B cell (primary cell): ENCODE measurements around the gene VPS26B. TPM values are rescaled to one million over a fixed set of nuclear protein-coding genes. Genes with fewer than 3 reads are reported as not detected.
A peak's percentile ranks its signal among the peaks of the same experiment; 100 is the strongest.

Source experiments
- ATAC-seq: fragments of 200-7000 bp; cut with Tn5 transposase; one replicate; pipeline ENCODE4 v1.10.0; 2021; ENCODE audit warnings: low read depth, mild to moderate bottlenecking, moderate number of reproducible peaks, moderate library complexity
- CTCF ChIA-PET: fragments of 350-600 bp; sonication (Branson Sonifier 250); formaldehyde crosslinking; loops from one replicate; lab custom pipeline; 2021; ENCODE audit warnings: antibody characterized with exemption, inconsistent platforms; lab: Charles Lee
- POLR2A ChIA-PET: fragments of 350-600 bp; sonication (Branson Sonifier 250); formaldehyde crosslinking; loops from one replicate; lab custom pipeline; 2021; ENCODE audit warnings: antibody characterized with exemption; lab: Charles Lee
- DNase-seq: peaks from one replicate; pipeline ENCODE4 v3.0.0; 2013
- H2AFZ ChIP-seq: 2 replicates; pipeline ENCODE4 v1.6.1; 2012; ENCODE audit warnings: mild to moderate bottlenecking, low read depth, low read length; ENCODE audit not compliant: insufficient read depth, poor library complexity, severe bottlenecking
- H3K27ac ChIP-seq, 2 donors: 1 replicate in 1 of 2; 2 replicates in 1 of 2; pipeline ENCODE4 v1.5.1; 2012 to 2013; ENCODE audit warnings: low read length in 2 of 2, mild to moderate bottlenecking in 2 of 2, moderate library complexity in 1 of 2
- H3K27me3 ChIP-seq, 4 experiments: fragments of 200-600 bp in 1 of 4; sonication (generic) in 1 of 4; replicated peaks in 1 of 4; 1 replicate in 2 of 4; 2 replicates in 2 of 4; pipeline versions ENCODE4 v1.6.1 to v1.7.0; 2013 to 2016; ENCODE audit warnings: low read length in 3 of 4, mild to moderate bottlenecking in 2 of 4, mixed read lengths in 1 of 4, moderate library complexity in 1 of 4; ENCODE audit not compliant: insufficient read depth in 4 of 4, control insufficient read depth in 3 of 4; ENCODE audit errors: control extremely low read depth in 1 of 4
- H3K36me3 ChIP-seq, 2 experiments: replicated peaks in 1 of 2; 1 replicate in 1 of 2; 2 replicates in 1 of 2; pipeline versions ENCODE4 v1.6.1 to v1.7.1; 2013; ENCODE audit warnings: low read length in 1 of 2; ENCODE audit not compliant: insufficient read depth in 2 of 2, control insufficient read depth in 1 of 2; ENCODE audit errors: control extremely low read depth in 1 of 2, extremely low read depth in 1 of 2
- H3K4me1 ChIP-seq, 2 donors: fragments of 200-600 bp in 1 of 2; sonication (generic) in 1 of 2; 1 replicate in 1 of 2; 2 replicates in 1 of 2; pipeline versions ENCODE4 v1.5.1 to v1.6.1; 2013 to 2017; ENCODE audit warnings: low read length in 2 of 2; ENCODE audit not compliant: control insufficient read depth in 2 of 2, insufficient read depth in 2 of 2
- H3K4me2 ChIP-seq: replicated peaks from 2 replicates; pipeline ENCODE3; 2012; ENCODE audit warnings: mild to moderate bottlenecking, low read depth, low read length; ENCODE audit not compliant: poor library complexity, severe bottlenecking
- H3K4me3 ChIP-seq, 5 experiments: fragments of 200-600 bp in 1 of 5; sonication (generic) in 1 of 5; 1 replicate in 3 of 5; 2 replicates in 2 of 5; pipeline versions ENCODE4 v1.5.1 to v1.7.0; 2011 to 2016; ENCODE audit warnings: low read length in 4 of 5, mild to moderate bottlenecking in 4 of 5, low read depth in 2 of 5, control low read depth in 1 of 5, moderate library complexity in 1 of 5; ENCODE audit not compliant: insufficient read depth in 1 of 5; ENCODE audit errors: control extremely low read depth in 1 of 5, extremely low read depth in 1 of 5
- H3K79me2 ChIP-seq: fragments of 200-600 bp; sonication (generic); one replicate; pipeline ENCODE4 v1.6.0; 2016; ENCODE audit warnings: low read length; ENCODE audit not compliant: control insufficient read depth, insufficient read depth
- H3K9ac ChIP-seq: fragments of 200-600 bp; sonication (generic); 2 replicates; pipeline ENCODE4 v1.6.1; 2017; ENCODE audit warnings: mild to moderate bottlenecking, low read length, moderate library complexity
- H3K9me3 ChIP-seq, 3 donors: one replicate each; pipeline versions ENCODE4 v1.6.1 to v1.7.1; 2013; ENCODE audit warnings: low read length in 2 of 3; ENCODE audit not compliant: control insufficient read depth in 2 of 3, insufficient read depth in 1 of 3; ENCODE audit errors: control extremely low read depth in 1 of 3
- H4K20me1 ChIP-seq: 2 replicates; pipeline ENCODE4 v1.6.0; 2012; ENCODE audit warnings: mild to moderate bottlenecking, low read length; ENCODE audit not compliant: insufficient read depth, control insufficient read depth, poor library complexity, severe bottlenecking
- H3K27ac Mint-ChIP-seq: one replicate; pipeline ENCODE4 v1.8.0; 2021; ENCODE audit warnings: mixed read lengths
- H3K27me3 Mint-ChIP-seq: one replicate; pipeline ENCODE4 v1.8.0; 2021; ENCODE audit warnings: mixed read lengths
- H3K4me1 Mint-ChIP-seq: one replicate; pipeline ENCODE4 v1.8.0; 2021; ENCODE audit warnings: mixed read lengths
- H3K4me3 Mint-ChIP-seq: one replicate; pipeline ENCODE4 v1.8.0; 2021; ENCODE audit warnings: mixed read lengths
- H3K9me3 Mint-ChIP-seq: one replicate; pipeline ENCODE4 v1.8.0; 2022; ENCODE audit warnings: mixed read lengths; ENCODE audit not compliant: insufficient read depth
- EZH2 ChIP-seq: IDR thresholded peaks from 2 replicates; pipeline ENCODE4 v1.6.1; 2012; ENCODE audit warnings: borderline replicate concordance, low read depth, mild to moderate bottlenecking, moderate library complexity, low read length; ENCODE audit not compliant: insufficient read depth, poor library complexity, severe bottlenecking
- WGBS: methylation state at CpG from one replicate; pipeline ENCODE4 v1.1.5; 2013; ENCODE audit warnings: missing lambda C conversion rate; ENCODE audit not compliant: insufficient coverage; 5-methylcytosine and 5-hydroxymethylcytosine counted together
- intact Hi-C: fragments of 100-400 bp; cut with micrococcal nuclease; formaldehyde crosslinking; loops from one replicate; pipeline ENCODE4 v1.10.0; 2022
- polyA plus RNA-seq: library from polyadenylated mRNA; depleted of rRNA; stranded (reverse); fragments of >200 nt; gene quantifications from 2 replicates; pipeline ENCODE4 v1.2.3, GENCODE V29; 2012
- total RNA-seq, 2 donors: library from RNA; stranded (reverse); fragments of 120-200 nt in 1 of 2; gene quantifications; 1 replicate in 1 of 2; 2 replicates in 1 of 2; pipeline versions ENCODE4 v1.2.3 to v1.2.4, GENCODE V29; 2013 to 2022
- TF ChIP-seq, protein P1 (sequence below): fragments of 200-600 bp; IDR thresholded peaks from one replicate; pipeline ENCODE4 v1.8.0; 2022; ENCODE audit warnings: antibody characterized with exemption, mild to moderate bottlenecking

The VPS26B gene
- total and polyA plus RNA-seq, 2 donors (not counting 1 experiment from before 2014, with no cell fraction given): 14.7 to 38.5 TPM

DNA sequence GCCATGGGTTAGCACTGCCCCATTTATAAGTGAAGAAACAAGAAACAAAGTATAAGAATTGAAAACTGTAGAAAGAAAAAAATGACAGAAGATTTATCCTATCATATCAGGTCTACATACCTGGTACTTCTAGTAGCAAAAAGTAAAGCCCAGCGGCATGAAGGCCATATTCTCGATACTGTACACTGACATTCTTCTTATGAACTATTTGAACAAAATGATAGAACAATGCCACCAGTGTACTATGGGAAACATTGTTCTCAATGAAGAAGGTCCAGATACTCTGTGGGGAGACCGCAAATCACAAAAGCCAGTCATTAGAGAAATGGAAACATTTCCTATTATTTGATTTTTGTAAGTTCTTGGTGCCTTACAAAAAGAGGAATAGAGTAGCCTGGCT, 7.7 kb upstream of the VPS26B start:
- TF ChIP-seq EZH2: no peak
- TF ChIP-seq, protein P1, sequence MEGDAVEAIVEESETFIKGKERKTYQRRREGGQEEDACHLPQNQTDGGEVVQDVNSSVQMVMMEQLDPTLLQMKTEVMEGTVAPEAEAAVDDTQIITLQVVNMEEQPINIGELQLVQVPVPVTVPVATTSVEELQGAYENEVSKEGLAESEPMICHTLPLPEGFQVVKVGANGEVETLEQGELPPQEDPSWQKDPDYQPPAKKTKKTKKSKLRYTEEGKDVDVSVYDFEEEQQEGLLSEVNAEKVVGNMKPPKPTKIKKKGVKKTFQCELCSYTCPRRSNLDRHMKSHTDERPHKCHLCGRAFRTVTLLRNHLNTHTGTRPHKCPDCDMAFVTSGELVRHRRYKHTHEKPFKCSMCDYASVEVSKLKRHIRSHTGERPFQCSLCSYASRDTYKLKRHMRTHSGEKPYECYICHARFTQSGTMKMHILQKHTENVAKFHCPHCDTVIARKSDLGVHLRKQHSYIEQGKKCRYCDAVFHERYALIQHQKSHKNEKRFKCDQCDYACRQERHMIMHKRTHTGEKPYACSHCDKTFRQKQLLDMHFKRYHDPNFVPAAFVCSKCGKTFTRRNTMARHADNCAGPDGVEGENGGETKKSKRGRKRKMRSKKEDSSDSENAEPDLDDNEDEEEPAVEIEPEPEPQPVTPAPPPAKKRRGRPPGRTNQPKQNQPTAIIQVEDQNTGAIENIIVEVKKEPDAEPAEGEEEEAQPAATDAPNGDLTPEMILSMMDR: no peak
- Histone ChIP-seq H3K36me3 (peaks cover 5 to 16% of the 10 kb centered on the region in 2 experiments), H3K4me3 (no peak overlapping the region), H3K4me1 (no peaks in the 10 kb centered on the region), H3K9me3 (no peaks in the 10 kb centered on the region), H2AFZ (no peak overlapping the region), H3K4me2 (no peak overlapping the region), H3K79me2 (peaks cover 15% of the 10 kb centered on the region), H4K20me1 (no peaks in the 10 kb centered on the region), H3K27ac (no peak overlapping the region), H3K27me3 (no peaks in the 10 kb centered on the region), H3K9ac (no peak overlapping the region)
- no peaks in the 10 kb centered on the region for H3K27me3 Mint-ChIP-seq
- H3K4me3 Mint-ChIP-seq: no peak overlapping the region
- no CpG with 5 or more reads among the region's 3 CpGs for WGBS
- ChIA-PET POLR2A (no interaction called here), CTCF (no interaction called here)
- DNase-seq (no peak), ATAC-seq (no peak)
- intact Hi-C loops: no loop called here
- peaks cover 1% of the 10 kb centered on the region for H3K4me1 Mint-ChIP-seq
- H3K27ac Mint-ChIP-seq: no peak overlapping the region
- H3K9me3 Mint-ChIP-seq: no peaks in the 10 kb centered on the region

DNA sequence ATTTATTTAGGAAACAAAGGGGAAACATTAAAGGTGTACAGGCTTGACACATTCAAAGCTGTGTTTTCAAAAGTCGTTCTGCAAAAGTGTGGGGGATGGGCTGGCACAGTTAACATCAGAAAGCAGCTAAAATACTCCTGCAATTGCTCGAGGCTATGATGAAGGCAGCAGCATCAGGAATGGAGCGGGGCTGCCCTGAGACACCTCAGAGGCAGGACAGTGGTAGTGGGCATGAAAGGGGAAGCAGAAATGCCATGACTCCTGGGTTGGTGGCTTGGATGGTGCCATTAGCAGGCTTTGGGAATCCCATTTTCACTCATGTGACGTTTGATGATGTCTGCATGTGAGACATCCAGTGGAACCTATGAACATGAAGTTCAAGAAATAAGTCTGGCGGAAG, 1.4 kb upstream of the VPS26B start:
- H3K4me3 Mint-ChIP-seq: peak overlapping the region; percentile 96
- Histone ChIP-seq H3K4me2 (peak overlapping the region; percentile 92), H3K9me3 (no peaks in the 10 kb centered on the region), H3K27ac (no peak overlapping the region), H2AFZ (peak overlapping the region; percentile 100), H3K36me3 (peaks cover 0 to 13% of the 10 kb centered on the region in 2 experiments), H3K27me3 (peaks cover 0 to 25% (median 15%) of the 10 kb centered on the region in 4 experiments), H3K4me3 (peak overlapping the region; percentile 69 to 98 (median 95)), H4K20me1 (peaks cover 30% of the 10 kb centered on the region), H3K4me1 (peaks cover 27 to 35% of the 10 kb centered on the region in 2 donors), H3K9ac (peak overlapping the region; percentile 97), H3K79me2 (peaks cover 51% of the 10 kb centered on the region)
- no peaks in the 10 kb centered on the region for H3K9me3 Mint-ChIP-seq
- H3K27ac Mint-ChIP-seq: peak overlapping the region; percentile 83
- peaks cover 15% of the 10 kb centered on the region for H3K27me3 Mint-ChIP-seq
- CTCF ChIA-PET: interaction anchor here (0.6 to 5.3 kb wide), 5 partner anchors 15 to 173 kb away, joined by 3 to 32 read pairs (median 12); partner anchors contain the start of genes ACAD8 and THYN1
- TF ChIP-seq, protein P1: no peak
- no peak for TF ChIP-seq EZH2
- DNase-seq: peak; percentile 42
- intact Hi-C loops: no loop called here
- peaks cover 38% of the 10 kb centered on the region for H3K4me1 Mint-ChIP-seq
- no peak for ATAC-seq
- POLR2A ChIA-PET: interaction anchor here (1.2 to 1.7 kb wide), 3 partner anchors 10 to 30 kb away, joined by 4 to 9 read pairs (median 6); partner anchors contain the start of genes ACAD8 and THYN1
- WGBS: 18% methylated on average over 5 of the region's 5 CpGs
